Measurements from ENCODE around the gene IFIH1.

DNA sequence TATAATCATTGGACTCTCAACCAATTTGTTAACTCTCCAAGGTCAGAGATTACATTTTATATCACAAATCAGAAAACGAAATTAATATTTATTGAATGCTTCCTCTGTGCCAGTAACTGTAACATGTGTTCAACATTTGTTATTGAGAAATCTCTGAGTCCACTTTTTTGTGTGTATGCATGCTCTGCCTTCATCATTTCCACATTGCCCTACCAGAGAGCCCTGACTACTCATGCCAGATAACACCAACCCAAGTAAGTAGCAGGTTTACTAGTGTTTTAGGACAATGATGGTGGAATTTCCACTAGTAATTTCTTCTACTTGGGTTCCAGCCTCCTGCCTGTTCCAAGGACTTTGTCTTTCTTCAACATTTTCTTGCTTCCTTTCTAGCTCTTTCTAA is 61.1 kb downstream of the IFIH1 start:
- TF ChIP-seq ESRRG (CRISPR knock-in tag; IDR thresholded peaks at IDR 0.05) (no peak), ZFP3 (CRISPR knock-in tag; IDR thresholded peaks at IDR 0.05) (no peak), POU6F1 (CRISPR knock-in tag; IDR thresholded peaks at IDR 0.05; ENCODE audit: borderline replicate concordance, low read depth) (no peak), ISL1 (CRISPR knock-in tag; IDR thresholded peaks at IDR 0.05) (no peak), TSHZ2 (CRISPR knock-in tag; IDR thresholded peaks at IDR 0.05) (no peak), SNAI2 (CRISPR knock-in tag; IDR thresholded peaks at IDR 0.05) (no peak), ARNTL (CRISPR knock-in tag; IDR thresholded peaks at IDR 0.05; ENCODE audit: borderline replicate concordance, low read depth) (no peak), ZNF8 (CRISPR knock-in tag; IDR thresholded peaks at IDR 0.05) (no peak), BACH2 (CRISPR knock-in tag; IDR thresholded peaks at IDR 0.05; ENCODE audit: borderline replicate concordance) (no peak), PATZ1 (CRISPR knock-in tag; IDR thresholded peaks at IDR 0.05; ENCODE audit: borderline replicate concordance) (no peak)
- TF ChIP-seq, protein P1, sequence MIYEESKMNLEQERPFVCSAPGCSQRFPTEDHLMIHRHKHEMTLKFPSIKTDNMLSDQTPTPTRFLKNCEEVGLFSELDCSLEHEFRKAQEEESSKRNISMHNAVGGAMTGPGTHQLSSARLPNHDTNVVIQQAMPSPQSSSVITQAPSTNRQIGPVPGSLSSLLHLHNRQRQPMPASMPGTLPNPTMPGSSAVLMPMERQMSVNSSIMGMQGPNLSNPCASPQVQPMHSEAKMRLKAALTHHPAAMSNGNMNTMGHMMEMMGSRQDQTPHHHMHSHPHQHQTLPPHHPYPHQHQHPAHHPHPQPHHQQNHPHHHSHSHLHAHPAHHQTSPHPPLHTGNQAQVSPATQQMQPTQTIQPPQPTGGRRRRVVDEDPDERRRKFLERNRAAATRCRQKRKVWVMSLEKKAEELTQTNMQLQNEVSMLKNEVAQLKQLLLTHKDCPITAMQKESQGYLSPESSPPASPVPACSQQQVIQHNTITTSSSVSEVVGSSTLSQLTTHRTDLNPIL (CRISPR knock-in tag; IDR thresholded peaks at IDR 0.05; ENCODE audit: low read depth): no peak
